GM12872 (cell line): ENCODE results near the gene VTI1A.

Source experiments
- CTCF ChIP-seq: IDR thresholded peaks from 3 replicates; pipeline ENCODE4 v1.5.1; 2011; ENCODE audit warnings: low read depth, mild to moderate bottlenecking, low read length, moderate library complexity; ENCODE audit not compliant: insufficient read depth

The VTI1A gene

GRCh38 chr10:112454910-112455779 lies 8.1 kb downstream of the VTI1A start:
- no peak for TF ChIP-seq CTCF

- TF ChIP-seq CTCF, result peak; percentile 34; the same call in 1 of the 3 replicates
These were observed 9.5 kb downstream of the VTI1A start for GRCh38 chr10:112456533-112456932.

GRCh38 chr10:112460366-112460765 lies 13.4 kb downstream of the VTI1A start:
- TF ChIP-seq CTCF, result no peak

GRCh38 chr10:112461029-112461887 lies 14.2 kb downstream of the VTI1A start:
- TF ChIP-seq CTCF, result no peak

- TF ChIP-seq CTCF, result no peak
These were observed 18.4 kb downstream of the VTI1A start for GRCh38 chr10:112465299-112465883.

GRCh38 chr10:112466802-112467201 lies 19.8 kb downstream of the VTI1A start:
- TF ChIP-seq CTCF, result no peak

- no peak for TF ChIP-seq CTCF
These were observed 20.6 kb downstream of the VTI1A start for GRCh38 chr10:112467541-112468075.
